ENCODE results near the gene IPO11. TPM values are rescaled to one million over a fixed set of nuclear protein-coding genes. Genes with fewer than 3 reads are reported as not detected.

The IPO11 gene
- total RNA-seq, 3 donors from 2014 or later: 31.5 to 34.7 (median 33.1) TPM

DNA sequence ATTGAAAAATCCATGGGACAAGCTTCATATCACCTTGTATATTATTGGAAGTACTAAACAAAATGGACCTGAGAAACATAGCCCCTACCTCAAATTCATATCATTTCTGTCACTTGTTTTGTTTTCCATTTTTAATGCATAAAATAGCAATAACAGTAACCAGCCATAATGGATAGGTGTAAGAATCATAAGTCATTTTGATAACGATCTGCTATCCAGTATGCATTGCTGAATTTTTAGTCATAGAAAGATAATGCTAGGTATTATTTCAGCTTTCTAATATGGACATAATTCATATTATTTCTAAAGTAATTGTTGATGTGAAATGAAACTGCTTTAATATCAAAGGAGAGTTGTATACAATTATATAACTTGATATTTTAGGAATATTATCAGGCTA is 164.9 kb downstream of the IPO11 start:
- Histone ChIP-seq H3K4me3 (no peak overlapping the region), H3K27me3 (no peaks in the 10 kb centered on the region), H3K9me3 (no peaks in the 10 kb centered on the region), H3K27ac (no peak overlapping the region), H3K4me1 (no peaks in the 10 kb centered on the region), H3K36me3 (peaks cover 4% of the 10 kb centered on the region)
- intact Hi-C loops (cut with DNase I; ENCODE audit: low total_unique reads): no loop called here
- DNase-seq (ENCODE audit: low spot score in 2 of 2): no peak
- no peak for TF ChIP-seq POLR2AphosphoS5 (IDR thresholded peaks at IDR 0.05)
- no peak for TF ChIP-seq POLR2A (IDR thresholded peaks at IDR 0.05)
- TF ChIP-seq, protein P1, sequence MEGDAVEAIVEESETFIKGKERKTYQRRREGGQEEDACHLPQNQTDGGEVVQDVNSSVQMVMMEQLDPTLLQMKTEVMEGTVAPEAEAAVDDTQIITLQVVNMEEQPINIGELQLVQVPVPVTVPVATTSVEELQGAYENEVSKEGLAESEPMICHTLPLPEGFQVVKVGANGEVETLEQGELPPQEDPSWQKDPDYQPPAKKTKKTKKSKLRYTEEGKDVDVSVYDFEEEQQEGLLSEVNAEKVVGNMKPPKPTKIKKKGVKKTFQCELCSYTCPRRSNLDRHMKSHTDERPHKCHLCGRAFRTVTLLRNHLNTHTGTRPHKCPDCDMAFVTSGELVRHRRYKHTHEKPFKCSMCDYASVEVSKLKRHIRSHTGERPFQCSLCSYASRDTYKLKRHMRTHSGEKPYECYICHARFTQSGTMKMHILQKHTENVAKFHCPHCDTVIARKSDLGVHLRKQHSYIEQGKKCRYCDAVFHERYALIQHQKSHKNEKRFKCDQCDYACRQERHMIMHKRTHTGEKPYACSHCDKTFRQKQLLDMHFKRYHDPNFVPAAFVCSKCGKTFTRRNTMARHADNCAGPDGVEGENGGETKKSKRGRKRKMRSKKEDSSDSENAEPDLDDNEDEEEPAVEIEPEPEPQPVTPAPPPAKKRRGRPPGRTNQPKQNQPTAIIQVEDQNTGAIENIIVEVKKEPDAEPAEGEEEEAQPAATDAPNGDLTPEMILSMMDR (IDR thresholded peaks at IDR 0.05): no peak

DNA sequence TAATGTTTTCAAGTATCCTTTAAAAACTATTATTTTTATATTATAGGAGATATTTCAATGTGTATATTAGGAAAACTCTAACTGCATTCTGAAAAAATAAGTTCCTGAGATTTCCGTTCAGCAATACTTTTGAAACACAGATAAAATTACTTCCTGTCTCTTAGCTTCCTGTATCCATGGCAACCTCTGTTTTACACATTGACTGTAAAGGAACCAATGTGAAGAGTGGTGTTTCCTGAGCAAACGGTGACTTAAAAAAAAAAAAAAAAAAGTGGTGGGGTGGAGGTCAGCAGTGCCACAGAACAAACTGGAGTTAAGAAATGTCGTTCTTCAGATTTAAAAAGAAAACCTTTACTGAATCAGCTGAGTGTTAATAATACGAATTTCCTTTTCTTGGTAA is 166.0 kb downstream of the IPO11 start, which contains the start of gene LRRC70:
TSS of gene LRRC70 (plus strand) at position 280 of the 400 bp plus-strand sequence. CDS start 620 bp downstream, outside the sequence.
- no peak for TF ChIP-seq POLR2AphosphoS5 (IDR thresholded peaks at IDR 0.05)
- TF ChIP-seq POLR2A (IDR thresholded peaks at IDR 0.05): no peak
- TF ChIP-seq, protein P1 (IDR thresholded peaks at IDR 0.05): no peak
- no peak for DNase-seq (ENCODE audit: low spot score in 2 of 2)
- no peaks in the 10 kb centered on the region for H3K4me1 ChIP-seq
- H3K4me3 ChIP-seq: peak within 1 kb of the TSS; percentile 14 to 24 (median 20)
- peaks cover 4% of the 10 kb centered on the region for H3K36me3 ChIP-seq
- H3K27ac ChIP-seq: no peak within 1 kb of the TSS
- no peaks in the 10 kb centered on the region for H3K27me3 ChIP-seq
- intact Hi-C loops (cut with DNase I; ENCODE audit: low total_unique reads): no loop called here
- H3K9me3 ChIP-seq: no peaks in the 10 kb centered on the region

- TF ChIP-seq POLR2AphosphoS5 (IDR thresholded peaks at IDR 0.05) (no peak), POLR2A (IDR thresholded peaks at IDR 0.05) (no peak)
- H3K27me3 ChIP-seq: no peaks in the 10 kb centered on the region
- H3K9me3 ChIP-seq: no peaks in the 10 kb centered on the region
- H3K27ac ChIP-seq: no peak overlapping the region
- H3K4me3 ChIP-seq: peak overlapping the region in 2 of 3 donors; percentile 20 to 24
- H3K4me1 ChIP-seq: no peaks in the 10 kb centered on the region
- intact Hi-C loops (cut with DNase I; ENCODE audit: low total_unique reads): loop anchor here (5.0 kb wide), 1 partner anchor 548 kb away; no protein-coding TSS in a partner anchor
- no peak for DNase-seq (ENCODE audit: low spot score in 2 of 2)
- peaks cover 4% of the 10 kb centered on the region for H3K36me3 ChIP-seq
These were observed 167.2 kb downstream of the IPO11 start for GRCh38 chr5:62579761-62580160.

DNA sequence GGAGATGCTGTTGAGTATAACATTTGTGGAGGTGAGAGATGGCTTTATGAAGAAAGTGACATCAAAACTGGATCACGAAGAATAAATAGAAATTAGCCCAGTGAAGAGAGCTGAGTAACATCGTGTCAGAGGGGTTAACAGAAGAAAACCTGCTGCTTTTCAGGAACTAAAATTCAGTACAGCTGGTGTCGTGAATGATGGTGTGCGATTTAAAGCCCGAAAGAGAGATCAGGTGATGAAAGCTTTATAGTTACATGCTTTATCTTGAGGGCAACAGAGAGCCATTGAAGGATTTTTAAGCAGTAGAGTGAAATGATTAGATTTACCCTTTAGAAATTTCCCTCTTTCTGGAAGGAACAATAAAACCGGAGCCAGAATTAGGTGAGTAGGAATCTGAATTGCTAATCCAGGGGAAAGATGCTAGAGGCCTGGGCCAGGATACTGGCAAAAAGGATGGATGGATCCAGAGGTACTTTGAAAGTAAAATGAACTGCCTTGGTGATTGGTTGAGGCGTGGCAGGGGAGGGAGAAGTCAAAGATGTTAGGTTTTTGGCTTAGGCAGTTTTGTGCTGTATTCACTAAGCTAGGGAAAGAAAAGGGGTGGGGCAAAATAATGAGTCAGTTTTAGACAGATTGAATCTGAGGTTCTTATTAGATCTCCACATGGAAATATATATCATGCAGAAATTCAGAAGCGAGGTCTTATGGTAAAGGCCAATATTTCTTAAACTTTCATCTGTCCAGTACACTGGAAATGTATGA is 169.5 kb downstream of the IPO11 start:
- no peaks in the 10 kb centered on the region for H3K4me1 ChIP-seq
- H3K27ac ChIP-seq: no peak overlapping the region
- H3K9me3 ChIP-seq: no peaks in the 10 kb centered on the region
- TF ChIP-seq POLR2A (IDR thresholded peaks at IDR 0.05) (no peak), POLR2AphosphoS5 (IDR thresholded peaks at IDR 0.05) (no peak)
- TF ChIP-seq, protein P1 (IDR thresholded peaks at IDR 0.05): no peak
- H3K36me3 ChIP-seq: peaks cover 4% of the 10 kb centered on the region
- H3K27me3 ChIP-seq: no peaks in the 10 kb centered on the region
- no peak overlapping the region for H3K4me3 ChIP-seq
- DNase-seq (ENCODE audit: low spot score in 2 of 2): no peak
- intact Hi-C loops (cut with DNase I; ENCODE audit: low total_unique reads): loop anchor here (5.0 kb wide), 1 partner anchor 545 kb away; no protein-coding TSS in a partner anchor

GRCh38 chr5:62584391-62584790 is 171.8 kb downstream of the IPO11 start:
- no peaks in the 10 kb centered on the region for H3K27me3 ChIP-seq
- H3K4me3 ChIP-seq: no peak overlapping the region
- H3K27ac ChIP-seq: no peak overlapping the region
- no peak for DNase-seq (ENCODE audit: low spot score in 2 of 2)
- intact Hi-C loops (cut with DNase I; ENCODE audit: low total_unique reads): loop anchor here (5.0 kb wide), 1 partner anchor 543 kb away; no protein-coding TSS in a partner anchor
- no peaks in the 10 kb centered on the region for H3K4me1 ChIP-seq
- H3K9me3 ChIP-seq: no peaks in the 10 kb centered on the region
- TF ChIP-seq, protein P1 (IDR thresholded peaks at IDR 0.05): no peak
- TF ChIP-seq POLR2A (IDR thresholded peaks at IDR 0.05) (no peak), POLR2AphosphoS5 (IDR thresholded peaks at IDR 0.05) (no peak)
- peaks cover 4% of the 10 kb centered on the region for H3K36me3 ChIP-seq
